HEK293T (cell line): ENCODE data around the gene KCNAB2.

Experiments
- ARNT ChIP-seq: fragments of 450-650 bp; IDR thresholded peaks from 2 replicates; pipeline ENCODE4 v1.6.1; 2017; ENCODE audit warnings: mild to moderate bottlenecking
- BHLHE40 ChIP-seq: fragments of 450-650 bp; IDR thresholded peaks from 2 replicates; pipeline ENCODE4 v1.6.1; 2016; ENCODE audit warnings: mild to moderate bottlenecking, moderate library complexity, borderline replicate concordance
- FOXA1 ChIP-seq: fragments of 450-650 bp; IDR thresholded peaks from 2 replicates; pipeline ENCODE4 v1.6.1; 2016; ENCODE audit warnings: mild to moderate bottlenecking
- FOXK2 ChIP-seq: fragments of 450-650 bp; IDR thresholded peaks from 2 replicates; pipeline ENCODE4 v1.6.1; 2016; ENCODE audit warnings: mild to moderate bottlenecking
- FOXM1 ChIP-seq: fragments of 450-650 bp; IDR thresholded peaks from 2 replicates; pipeline ENCODE4 v1.6.1; 2017; ENCODE audit warnings: mild to moderate bottlenecking, borderline replicate concordance
- NFRKB ChIP-seq: fragments of 450-650 bp; IDR thresholded peaks from 2 replicates; pipeline ENCODE4 v1.6.1; 2016; ENCODE audit warnings: mild to moderate bottlenecking, moderate library complexity
- SUZ12 ChIP-seq: fragments of 450-650 bp; IDR thresholded peaks from 2 replicates; pipeline ENCODE4 v1.6.1; 2016; ENCODE audit warnings: mild to moderate bottlenecking

GRCh38 chr1:6007318-6008083, 38.2 kb upstream of the KCNAB2 start:
- TF ChIP-seq FOXA1 (no peak), ARNT (no peak), NFRKB (no peak), FOXM1 (no peak), SUZ12 (no peak), FOXK2 (no peak), BHLHE40 (no peak)
